Psoas muscle (tissue), 8 donors: ENCODE measurements around the gene PLTP. TPM values are rescaled to one million over a fixed set of nuclear protein-coding genes. Genes with fewer than 3 reads are reported as not detected.

Experiments
- ATAC-seq, 4 donors: fragments of 200-7000 bp; cut with Tn5 transposase; one replicate each; pipeline ENCODE4 v1.9.1; 2020; ENCODE audit warnings: moderate library complexity in 3 of 4, mild to moderate bottlenecking in 2 of 4
- DNase-seq, 2 donors: peaks; one replicate each; pipeline ENCODE4 v3.0.0-alpha.2; 2020
- H3K27ac ChIP-seq: fragments of 200-600 bp; one replicate; pipeline ENCODE4 v1.8.0; 2022
- H3K27me3 ChIP-seq, 3 donors: fragments of 200-600 bp in 1 of 3; one replicate each; pipeline versions ENCODE4 v1.6.1 to v1.8.0; 2013 to 2022; ENCODE audit warnings: low read length in 2 of 3, mild to moderate bottlenecking in 2 of 3, moderate library complexity in 1 of 3; ENCODE audit not compliant: insufficient read depth in 3 of 3
- H3K36me3 ChIP-seq, 2 donors: fragments of 200-600 bp in 1 of 2; one replicate each; pipeline versions ENCODE4 v1.6.1 to v1.8.0; 2013 to 2022; ENCODE audit warnings: low read depth in 1 of 2, mild to moderate bottlenecking in 1 of 2, moderate library complexity in 1 of 2; ENCODE audit not compliant: insufficient read depth in 1 of 2
- H3K4me1 ChIP-seq: fragments of 200-600 bp; one replicate; pipeline ENCODE4 v1.8.0; 2022
- H3K4me3 ChIP-seq: fragments of 200-600 bp; one replicate; pipeline ENCODE4 v1.8.0; 2022; ENCODE audit warnings: mild to moderate bottlenecking
- H3K9me3 ChIP-seq: fragments of 200-600 bp; one replicate; pipeline ENCODE4 v1.8.0; 2022
- CTCF ChIP-seq: fragments of 200-600 bp; IDR thresholded peaks from one replicate; pipeline ENCODE4 v1.8.0; 2022; ENCODE audit warnings: antibody characterized with exemption
- WGBS, 3 donors: extraction: QIAGEN DNeasy Blood & Tissue Kit; methylation state at CpG; one replicate each; pipeline versions ENCODE4 v1.1.6 to v1.1.7; 2013; 5-methylcytosine and 5-hydroxymethylcytosine counted together
- intact Hi-C, 2 donors: fragments of 100-400 bp; cut with DNase I; formaldehyde crosslinking; loops; one replicate each; pipeline versions ENCODE4 v1.11.0 to v1.14.2; 2022
- polyA plus RNA-seq, 3 donors: library from polyadenylated mRNA; stranded (reverse); fragments of 200-250 nt; gene quantifications; one replicate each; pipeline ENCODE4 v1.2.3, GENCODE V29; 2013
- total RNA-seq, 4 donors: library from RNA; stranded (reverse); fragmentation: NEBNext Ultra II Directional in 2 of 4; extraction: Animal tissue kit (Norgen Biotek cat#: 25700) in 2 of 4; gene quantifications; one replicate each; pipeline versions ENCODE4 v1.2.1 to v1.2.4, GENCODE V29; 2021 to 2023
- donor health status: healthy with polysubstance abuse.
- donor health status: DM: no; HTN: no; CAD: no; lungs with moderate emphysema.
- donor health status: Bipolar disorder and iron deficiency.
- donor health status: healthy.
- donor health status: DM: yes; HTN: yes; CAD: no.
- donor health status: DM: no; HTN: no; CAD: no.
- donor health status: DM: no; HTN: no; CAD: no.
- donor health status: DM: yes; HTN: yes; CAD: no.

Gene PLTP
- total and polyA plus RNA-seq, 7 donors: 7.9 to 38.0 (median 19.0) TPM

- intact Hi-C loops: no loop called here
- 90 to 93% (median 91%) methylated on average over 5 of the region's 5 CpGs for WGBS, 3 donors
- no peak for ATAC-seq
- TF ChIP-seq CTCF: no peak
- Histone ChIP-seq H3K9me3 (no peaks in the 10 kb centered on the region), H3K27me3 (no peaks in the 10 kb centered on the region), H3K27ac (no peak overlapping the region), H3K4me1 (no peaks in the 10 kb centered on the region), H3K4me3 (no peak overlapping the region), H3K36me3 (no peaks in the 10 kb centered on the region)
- DNase-seq: no peak
Measured at GRCh38 chr20:45866454-45866853, 45.5 kb downstream of the PLTP start.

- Histone ChIP-seq H3K4me3 (no peak overlapping the region), H3K36me3 (no peaks in the 10 kb centered on the region), H3K27me3 (no peaks in the 10 kb centered on the region), H3K4me1 (no peaks in the 10 kb centered on the region), H3K9me3 (no peaks in the 10 kb centered on the region), H3K27ac (no peak overlapping the region)
- ATAC-seq (no peak), DNase-seq (no peak)
- no peak for TF ChIP-seq CTCF
- intact Hi-C loops: no loop called here
- WGBS, 3 donors: 89 to 92% (median 91%) methylated on average over 7 of the region's 7 CpGs
Measured at GRCh38 chr20:45863543-45864470, 48.1 kb downstream of the PLTP start.

- Histone ChIP-seq H3K9me3 (no peaks in the 10 kb centered on the region), H3K27ac (no peak overlapping the region), H3K4me3 (no peak overlapping the region), H3K27me3 (no peaks in the 10 kb centered on the region), H3K4me1 (peaks cover 2% of the 10 kb centered on the region), H3K36me3 (no peaks in the 10 kb centered on the region)
- DNase-seq (no peak), ATAC-seq (no peak)
- TF ChIP-seq CTCF: no peak
- intact Hi-C loops: no loop called here
- 90 to 94% (median 92%) methylated on average over 7 of the region's 7 CpGs for WGBS, 3 donors
Measured at GRCh38 chr20:45861221-45862075, 50.5 kb downstream of the PLTP start.

- ATAC-seq (no peak), DNase-seq (no peak)
- Histone ChIP-seq H3K4me1 (peaks cover 10% of the 10 kb centered on the region), H3K27me3 (no peaks in the 10 kb centered on the region), H3K27ac (no peak overlapping the region), H3K36me3 (no peaks in the 10 kb centered on the region), H3K9me3 (no peaks in the 10 kb centered on the region), H3K4me3 (no peak overlapping the region)
- intact Hi-C loops: no loop called here
- no peak for TF ChIP-seq CTCF
- WGBS, 3 donors: 61 to 81% (median 71%) methylated on average over 7 of the region's 7 CpGs
Measured at GRCh38 chr20:45860560-45861220, 51.3 kb downstream of the PLTP start.
